ENCODE results near the gene SLC40A1. TPM values are rescaled to one million over a fixed set of nuclear protein-coding genes. Genes with fewer than 3 reads are reported as not detected.

The SLC40A1 gene
- total RNA-seq, 1 donor from 2014 or later = 133 TPM

DNA sequence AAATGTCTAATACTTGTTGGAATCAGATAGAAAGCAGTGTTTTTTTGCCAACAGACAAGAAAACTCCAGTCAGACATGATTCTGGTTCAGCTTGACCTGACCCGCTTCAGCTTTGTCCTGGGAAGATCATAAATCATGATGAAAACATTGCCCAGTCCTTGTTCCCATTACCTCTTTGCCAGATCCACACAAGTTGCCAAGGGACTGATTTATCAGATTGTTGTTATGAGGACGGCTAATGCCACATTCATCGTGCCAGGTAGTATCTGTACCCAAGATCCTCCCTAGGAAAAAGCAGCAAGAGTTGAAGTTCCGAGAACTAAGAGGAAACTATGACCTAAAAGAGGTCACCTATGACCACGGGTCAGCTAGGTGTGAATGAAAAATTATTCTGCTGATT lies 39.0 kb downstream of the SLC40A1 start:
- DNase-seq (ENCODE audit: low spot score) = no peak

DNA sequence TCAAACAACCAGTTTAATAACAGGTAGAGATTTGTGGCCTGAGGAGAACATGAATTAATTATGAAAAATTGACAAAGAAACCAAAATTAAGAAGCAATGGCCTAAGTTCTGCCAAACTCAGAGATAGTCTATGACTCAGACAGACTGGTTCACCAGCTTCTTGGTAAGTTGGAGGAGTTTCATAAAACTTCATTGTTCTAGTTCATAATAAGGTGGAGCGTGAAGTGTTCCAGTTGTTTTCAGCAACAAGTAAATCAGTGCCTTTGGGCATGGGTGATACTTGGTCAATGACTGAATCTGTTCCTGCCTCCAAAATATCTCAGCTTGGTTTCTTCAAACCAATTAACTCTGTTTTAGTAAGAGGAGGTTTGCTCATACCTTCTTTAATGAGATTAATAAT lies 40.0 kb downstream of the SLC40A1 start:
- DNase-seq (ENCODE audit: low spot score) = no peak

DNA sequence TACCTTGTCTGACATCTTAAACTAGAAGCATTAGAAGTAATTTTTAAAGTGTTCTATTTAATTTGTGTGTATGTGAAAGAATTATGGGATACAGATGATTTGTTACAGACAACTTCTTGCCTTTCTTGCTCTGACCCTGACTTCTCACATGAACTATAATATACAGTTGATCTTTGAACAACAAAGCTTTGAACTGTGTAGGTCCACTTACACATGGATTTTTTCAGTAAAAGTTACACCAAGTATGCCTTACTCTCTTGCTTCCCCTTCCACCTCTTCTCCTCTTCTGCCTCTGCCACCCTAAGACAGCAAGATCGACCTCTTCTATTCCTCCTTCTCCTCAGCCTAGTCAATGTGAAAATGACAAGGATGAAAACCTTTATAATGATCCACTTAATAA lies 42.2 kb downstream of the SLC40A1 start:
- DNase-seq (ENCODE audit: low spot score) = no peak

DNA sequence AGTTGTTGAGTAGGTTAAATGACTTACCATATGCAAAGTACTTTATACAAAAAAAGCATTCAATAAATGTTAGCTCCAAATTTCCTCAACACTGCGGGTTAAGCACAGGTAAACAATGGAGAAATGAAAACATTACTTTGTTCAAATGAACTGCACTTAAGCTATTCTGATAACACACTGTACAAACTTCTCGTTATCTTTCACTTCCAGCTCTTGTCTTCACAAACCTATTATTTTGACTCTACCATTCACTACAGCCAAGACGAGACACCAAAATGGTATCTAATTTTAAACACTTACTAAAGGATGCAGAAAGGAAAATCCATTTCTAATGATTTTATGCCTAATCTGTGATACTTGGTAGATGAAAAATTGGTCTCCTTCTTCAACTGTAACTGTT lies 43.8 kb downstream of the SLC40A1 start:
- no peak for DNase-seq (ENCODE audit: low spot score)

DNA sequence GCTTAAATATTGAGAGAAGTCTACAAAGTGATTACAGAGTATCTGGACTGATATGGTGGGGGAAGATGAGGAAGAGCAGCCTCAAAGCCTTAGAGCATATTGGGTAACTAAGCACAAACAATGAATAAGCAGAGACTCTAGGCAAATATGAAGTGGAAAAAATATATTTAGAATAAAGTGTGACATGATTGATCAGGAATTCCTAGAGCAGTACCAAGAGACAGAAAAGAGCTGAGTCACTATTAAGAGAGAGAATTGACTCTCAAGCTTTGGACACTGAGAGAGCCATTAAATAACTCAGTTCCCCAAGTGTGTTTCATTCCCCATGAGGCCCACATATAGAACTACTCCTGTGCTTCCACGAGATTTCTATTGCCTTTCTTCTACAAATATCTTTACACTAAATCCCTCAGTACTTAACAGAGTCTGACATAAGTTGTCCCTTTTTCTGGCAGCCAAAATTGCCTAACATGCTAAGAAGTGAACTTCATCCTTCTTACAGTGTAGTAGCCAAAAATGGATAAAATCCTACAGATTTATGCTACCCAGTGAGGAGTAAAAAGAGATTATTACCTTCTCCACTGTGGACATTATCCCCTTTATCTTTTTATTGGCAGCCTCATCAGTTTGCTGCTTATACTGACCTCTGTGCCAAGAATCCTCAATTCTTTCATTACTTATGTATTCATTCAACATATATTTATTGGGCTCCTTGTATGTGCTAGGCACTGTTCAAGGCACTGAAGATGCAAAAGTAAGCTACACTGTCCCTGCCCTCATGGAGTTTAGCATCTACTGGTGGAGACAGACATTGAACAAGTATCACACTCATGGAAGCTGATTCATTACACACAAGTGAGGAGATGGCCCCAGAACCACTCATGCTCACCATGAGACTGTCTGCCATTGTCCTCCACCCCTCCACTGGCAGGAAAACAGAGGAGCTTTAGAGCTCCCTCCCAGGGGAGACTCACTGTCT lies 45.4 kb downstream of the SLC40A1 start:
- peak; percentile 94 for DNase-seq (ENCODE audit: low spot score)

DNA sequence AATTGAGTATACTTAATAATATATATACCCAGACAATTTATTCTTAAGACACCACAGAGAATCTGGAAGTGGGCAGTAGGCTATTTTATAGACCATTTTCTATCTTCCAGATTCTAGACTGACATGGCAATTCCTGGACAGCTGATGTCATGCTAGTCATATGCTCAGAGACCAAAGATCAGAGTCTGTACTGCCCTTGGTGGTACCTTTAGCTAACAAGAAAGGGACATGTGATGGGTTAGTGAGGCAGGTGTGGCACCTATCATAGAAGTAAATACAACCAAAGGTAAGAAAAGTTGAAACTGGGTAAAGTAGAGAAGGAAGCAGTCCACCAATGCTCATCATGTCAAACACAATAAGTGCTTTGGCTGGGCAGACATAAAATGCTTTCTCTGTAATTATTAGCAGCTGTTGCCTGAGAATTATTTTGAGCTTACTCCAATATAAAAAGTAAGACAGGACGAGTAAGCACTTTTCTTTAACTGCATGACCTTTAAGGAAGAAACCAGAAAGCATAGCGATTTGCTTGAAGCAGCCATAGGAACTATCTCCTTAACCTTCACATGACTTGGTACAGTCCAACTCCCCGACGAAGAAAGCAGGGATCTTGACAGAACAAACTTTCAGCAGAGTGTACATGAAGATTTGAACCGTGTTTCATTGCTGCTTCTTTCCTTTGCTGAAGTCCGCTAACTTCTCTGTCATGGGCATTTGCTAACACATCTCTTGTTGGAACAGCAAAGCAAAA lies 47.1 kb downstream of the SLC40A1 start:
- no peak for DNase-seq (ENCODE audit: low spot score)

DNA sequence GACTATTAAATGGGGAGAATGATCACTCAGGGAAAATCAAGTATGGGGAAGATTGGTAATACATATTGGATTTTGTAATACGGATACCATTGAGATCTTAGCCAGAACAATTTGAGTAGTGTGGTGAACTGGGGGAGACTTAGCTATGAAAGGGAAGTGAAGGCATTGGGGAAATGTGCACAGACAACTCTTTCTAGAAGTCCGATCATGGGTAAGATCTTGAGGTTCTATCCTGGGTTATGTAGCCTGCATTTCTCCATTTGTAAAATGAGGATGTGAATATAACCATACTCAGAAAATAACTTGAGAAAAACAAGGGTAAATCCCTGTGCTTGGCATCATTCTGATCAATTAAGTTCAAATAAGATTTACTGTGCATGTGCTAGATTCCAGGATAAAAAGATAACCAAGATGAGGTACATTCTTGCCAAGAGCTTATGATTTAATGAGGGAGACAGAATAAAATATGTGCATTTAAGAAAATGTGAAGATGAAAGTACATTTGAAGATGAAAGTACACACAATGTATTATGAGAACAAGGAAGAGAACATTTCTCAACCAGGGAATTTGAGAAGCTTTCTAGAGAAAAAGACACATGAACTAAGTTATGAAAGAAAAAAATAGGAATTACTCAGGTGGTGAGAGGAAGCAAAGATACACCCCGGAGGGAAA lies 49.5 kb downstream of the SLC40A1 start:
- peak; percentile 65 for DNase-seq (ENCODE audit: low spot score)

DNA sequence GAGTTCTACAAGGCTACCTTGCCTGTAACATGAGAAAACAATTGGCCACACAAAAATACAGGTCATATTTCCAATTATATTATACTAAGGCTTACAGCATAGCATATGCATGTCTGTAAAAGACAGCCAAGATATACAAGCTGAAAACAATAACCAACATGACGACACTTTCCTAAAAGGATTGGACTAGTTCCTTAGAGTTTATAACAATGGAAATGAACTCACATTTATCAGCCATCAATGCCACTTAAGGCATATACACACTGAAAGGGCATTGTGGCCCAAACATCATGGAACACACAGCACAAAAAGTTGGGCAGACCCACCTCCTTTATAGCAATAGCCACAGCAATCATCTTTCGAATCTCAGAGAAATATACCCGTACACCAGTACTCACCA lies 52.0 kb downstream of the SLC40A1 start:
- DNase-seq (ENCODE audit: low spot score) = no peak

DNA sequence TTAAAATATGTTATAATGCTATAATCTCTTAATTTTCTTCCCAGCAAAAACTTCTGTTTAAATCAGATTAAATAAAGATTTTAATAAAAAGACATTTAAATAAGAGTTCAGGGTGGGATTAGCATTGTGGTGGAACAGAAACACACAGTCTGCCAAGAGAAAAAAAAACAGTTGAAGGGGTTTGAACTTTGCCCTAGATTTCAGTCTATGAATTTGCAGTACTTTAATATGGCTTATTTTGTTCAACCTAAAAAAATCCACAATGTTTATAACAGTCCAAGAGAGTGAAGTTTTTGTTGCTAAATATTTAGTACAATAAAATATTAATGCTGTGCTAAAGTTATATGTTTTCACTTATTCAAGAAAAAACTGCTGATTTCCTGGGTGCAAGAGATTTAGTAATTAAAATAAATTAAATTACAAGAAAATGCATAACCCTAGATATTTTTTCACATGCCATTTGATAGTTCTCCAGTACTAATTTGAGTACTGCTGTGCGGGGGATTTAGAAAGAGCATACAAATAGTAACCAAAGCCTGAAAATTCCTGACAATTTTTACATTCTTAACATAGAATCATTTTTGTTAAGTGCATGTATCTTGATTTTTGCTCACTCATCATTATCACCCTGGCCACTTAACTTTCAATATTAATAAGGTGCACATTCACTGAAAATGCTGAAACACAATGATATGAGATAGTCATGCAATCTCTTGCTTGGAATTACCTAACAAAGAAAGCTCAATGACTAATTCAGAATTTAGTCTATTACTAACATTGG lies 52.6 kb downstream of the SLC40A1 start:
- no peak for DNase-seq (ENCODE audit: low spot score)

DNA sequence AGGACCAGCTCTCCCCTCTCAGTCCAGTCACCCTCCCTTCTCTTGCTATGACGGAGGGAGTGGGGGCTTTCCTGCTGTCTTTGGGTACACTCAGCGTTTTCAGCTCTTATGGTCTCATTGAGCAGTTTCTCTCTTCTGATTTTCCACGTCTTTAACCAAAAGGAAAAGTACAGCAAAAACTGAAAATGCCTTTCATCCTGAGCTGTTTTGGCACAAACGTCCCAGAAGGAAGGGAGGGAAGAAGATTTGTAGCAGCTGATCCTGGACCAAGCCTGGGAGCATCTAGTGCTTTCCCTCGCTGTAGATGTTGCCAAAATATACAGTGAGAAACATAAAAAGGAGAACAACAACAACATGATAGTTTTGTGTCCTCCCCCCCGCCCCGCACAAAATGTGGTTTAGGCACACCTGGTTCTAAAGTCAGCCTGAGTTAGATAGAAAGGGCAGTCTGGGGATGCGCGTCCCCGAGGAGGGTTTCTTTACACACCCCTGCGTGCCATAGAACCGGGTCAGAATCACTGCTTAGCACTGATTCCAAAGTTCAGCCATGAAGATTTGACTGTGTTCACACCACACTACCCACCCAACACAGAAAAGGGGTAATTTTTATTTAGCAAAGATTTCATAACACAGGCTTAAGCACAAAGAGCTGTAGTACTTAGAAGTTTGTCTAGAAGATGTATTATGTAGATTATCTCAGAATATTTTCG lies 53.4 kb downstream of the SLC40A1 start:
- peak; percentile 93 for DNase-seq (ENCODE audit: low spot score)

DNA sequence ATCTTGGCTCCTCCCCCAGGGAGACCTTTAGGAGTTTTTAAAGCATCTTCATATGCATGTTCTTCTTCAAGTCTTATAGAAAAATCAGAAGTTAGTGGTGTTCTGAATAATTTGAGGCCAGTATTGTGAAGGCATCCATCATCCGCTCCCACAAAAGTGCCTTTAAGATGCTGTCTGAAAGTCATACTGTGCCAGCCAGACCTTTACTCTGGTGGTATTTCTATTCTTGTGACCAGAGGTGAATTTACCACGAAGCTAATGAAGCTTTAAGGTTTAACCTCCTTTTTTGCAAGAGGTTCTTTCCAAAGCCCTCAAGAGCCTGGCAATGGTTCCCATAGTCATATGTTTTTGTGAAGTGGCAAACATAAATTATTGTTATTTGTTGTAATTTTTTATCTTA lies 54.3 kb downstream of the SLC40A1 start:
- DNase-seq (ENCODE audit: low spot score) = no peak

DNA sequence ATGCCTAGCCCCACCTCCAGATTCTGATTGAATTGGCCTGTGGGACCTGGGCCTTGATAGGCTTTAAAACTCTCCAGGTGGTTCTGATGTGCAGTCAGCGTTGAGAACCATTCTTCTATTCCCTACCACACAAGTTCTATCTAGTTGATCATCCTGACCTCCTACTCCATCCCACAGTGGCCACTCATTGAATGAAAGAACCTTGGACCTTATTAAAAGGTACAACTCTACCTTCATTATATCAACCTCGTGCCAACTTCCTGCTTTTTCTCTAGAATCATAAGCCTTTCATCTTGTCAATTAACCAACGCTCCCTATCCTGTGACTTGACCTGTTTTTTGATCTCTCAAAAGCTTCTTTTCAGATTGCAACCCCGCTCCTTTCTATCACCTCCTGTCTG lies 55.8 kb downstream of the SLC40A1 start:
- DNase-seq (ENCODE audit: low spot score) = no peak

DNA sequence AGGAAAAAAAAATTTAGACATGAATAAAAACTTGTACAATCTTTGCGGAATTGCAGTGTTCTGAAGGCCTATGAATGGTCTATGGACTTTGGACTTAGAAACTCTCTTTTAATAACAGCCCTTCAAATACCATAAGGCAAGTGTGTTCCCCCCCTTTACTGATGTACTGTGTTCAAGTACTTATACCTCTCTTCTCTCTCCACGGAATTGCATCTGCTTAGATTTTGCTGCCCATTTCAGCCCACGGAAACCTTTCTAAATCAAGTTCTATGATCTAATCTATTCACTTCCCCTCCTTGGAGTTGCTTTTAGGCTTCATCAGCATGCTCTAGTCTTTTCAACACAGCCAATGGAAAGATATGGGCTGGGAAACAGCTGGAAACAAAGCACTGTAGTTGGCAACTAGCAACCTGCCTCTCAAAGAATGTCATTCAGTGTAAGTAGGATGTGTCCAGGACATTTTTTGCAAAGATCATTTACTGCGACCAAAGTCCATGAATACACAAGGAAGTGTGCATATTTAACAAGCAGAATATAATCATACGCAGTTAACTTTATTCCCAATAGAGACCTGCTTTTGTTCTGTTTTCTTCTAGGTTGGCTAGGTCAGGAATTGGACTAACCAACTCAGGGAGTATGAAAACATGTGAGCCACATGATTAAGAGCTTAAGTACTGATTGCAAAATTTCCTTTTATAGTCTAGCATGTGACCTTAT lies 58.0 kb downstream of the SLC40A1 start:
- peak; percentile 33 for DNase-seq (ENCODE audit: low spot score)

DNA sequence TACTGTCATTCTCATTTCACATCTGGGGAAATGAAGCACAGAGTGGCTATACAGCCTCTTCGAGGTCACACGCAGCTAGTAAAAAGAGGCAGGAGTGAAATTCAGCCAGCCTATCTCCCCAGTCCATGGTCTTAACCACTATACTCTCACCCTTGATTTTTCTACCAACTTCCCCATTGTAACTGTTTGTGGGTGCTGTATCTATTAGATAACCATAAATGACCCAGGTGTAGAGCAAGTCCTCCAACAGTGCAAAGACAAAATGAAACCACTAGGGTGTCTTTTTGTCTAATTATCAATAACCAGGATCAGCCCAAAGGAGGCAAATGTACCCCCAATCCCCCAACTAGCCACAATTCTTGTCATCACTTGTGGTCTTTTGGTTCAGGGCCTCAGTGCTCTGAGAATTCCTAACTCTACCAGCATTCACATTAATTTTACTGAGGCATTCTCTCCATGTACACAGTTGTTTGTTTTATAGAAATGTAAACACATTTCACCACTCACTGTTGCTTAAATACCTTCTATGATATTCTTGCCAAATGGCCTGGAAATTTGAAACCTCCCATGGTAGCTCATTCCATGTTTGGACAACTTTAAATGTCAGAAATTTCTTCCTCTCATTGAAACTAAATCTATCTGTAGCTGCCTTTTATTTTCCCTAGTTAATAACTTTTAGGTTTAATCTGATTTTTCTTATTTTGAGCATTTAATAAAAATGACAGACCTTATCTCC lies 58.7 kb downstream of the SLC40A1 start:
- no peak for DNase-seq (ENCODE audit: low spot score)

DNA sequence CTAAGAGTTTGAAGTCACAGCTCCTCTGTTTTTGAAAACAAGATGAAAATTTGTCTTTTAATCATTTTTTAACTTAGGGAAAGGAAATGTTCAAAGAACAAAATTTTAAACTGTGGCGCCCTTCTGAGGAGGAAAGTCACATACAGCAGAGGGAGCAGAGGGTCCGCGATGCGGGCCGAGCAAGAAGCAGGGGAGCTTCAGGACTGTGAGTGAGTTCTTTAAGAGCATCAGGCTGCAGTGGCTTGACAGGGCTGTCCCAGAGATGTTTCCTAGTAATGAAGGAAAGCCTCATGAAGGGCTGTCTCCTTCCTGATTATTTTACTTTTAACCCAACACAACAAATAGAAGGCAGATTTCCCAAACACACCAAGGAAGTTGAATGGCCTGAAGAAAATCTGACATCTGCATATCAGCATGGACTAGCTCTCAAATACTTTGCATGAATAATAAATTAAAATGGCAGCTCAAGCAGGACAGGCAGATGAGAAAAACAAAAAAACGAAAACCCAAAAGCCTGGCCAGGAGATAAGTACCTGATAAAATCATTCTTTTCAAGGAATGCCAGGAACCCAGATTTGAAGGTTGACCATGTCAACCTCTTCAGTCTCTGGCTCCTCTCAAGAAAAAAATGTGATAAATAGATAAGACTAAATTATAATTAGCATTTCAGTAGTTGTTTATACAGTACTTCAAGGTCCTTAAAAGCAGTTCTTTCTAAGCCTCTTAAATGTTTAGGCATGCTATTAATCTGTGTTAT lies 60.8 kb downstream of the SLC40A1 start:
- DNase-seq (ENCODE audit: low spot score) = no peak

DNA sequence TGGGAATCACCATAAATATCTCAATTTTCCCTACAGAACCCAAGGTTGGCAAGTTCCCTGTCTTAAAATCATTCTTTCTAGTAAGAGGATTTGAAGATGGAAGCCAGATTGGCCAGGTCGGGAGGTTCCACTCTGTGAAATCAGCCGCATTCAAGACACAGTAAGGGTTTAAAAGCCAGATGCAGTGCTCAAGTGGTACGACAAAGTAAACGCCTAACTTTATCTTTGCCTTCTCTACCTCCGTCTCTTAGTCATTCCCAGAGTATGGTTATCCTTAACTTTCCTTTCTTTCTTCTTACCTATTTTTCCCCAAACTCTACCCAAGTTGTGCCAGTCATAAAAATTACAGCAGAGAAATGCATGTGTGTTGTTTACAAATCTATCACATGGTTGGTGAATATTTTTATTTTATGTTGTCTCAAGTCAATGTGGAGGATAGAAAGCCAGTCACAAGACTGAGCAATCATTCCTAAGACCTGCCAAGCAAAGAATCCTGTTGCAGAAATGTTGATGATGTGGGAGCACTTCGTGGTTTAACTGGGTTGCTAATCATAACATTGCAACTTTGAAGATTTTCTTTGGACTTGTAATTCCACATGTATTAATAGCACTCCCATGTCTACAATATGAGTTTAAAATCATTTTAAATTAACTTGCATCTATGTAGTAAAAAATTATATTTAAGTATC lies 62.6 kb downstream of the SLC40A1 start:
- DNase-seq (ENCODE audit: low spot score) = no peak

DNA sequence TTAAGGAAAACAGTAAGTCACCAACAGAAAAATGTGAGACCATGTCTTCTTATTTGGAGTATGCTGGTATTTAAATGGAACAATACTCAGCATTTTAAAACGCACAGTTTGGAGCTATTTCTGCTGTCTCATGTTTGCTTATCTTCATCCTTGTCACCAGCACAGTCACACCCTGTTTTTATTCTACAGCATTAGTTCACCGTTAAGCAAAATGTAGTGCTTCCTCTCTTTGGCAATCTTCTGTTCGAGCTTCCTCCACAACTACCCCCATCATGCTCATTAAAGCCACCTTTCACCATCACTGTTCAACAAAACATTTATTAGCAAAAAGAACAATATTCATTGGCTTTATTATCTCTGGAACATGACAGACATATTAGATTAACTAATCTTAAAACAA lies 64.0 kb downstream of the SLC40A1 start:
- DNase-seq (ENCODE audit: low spot score) = no peak

DNA sequence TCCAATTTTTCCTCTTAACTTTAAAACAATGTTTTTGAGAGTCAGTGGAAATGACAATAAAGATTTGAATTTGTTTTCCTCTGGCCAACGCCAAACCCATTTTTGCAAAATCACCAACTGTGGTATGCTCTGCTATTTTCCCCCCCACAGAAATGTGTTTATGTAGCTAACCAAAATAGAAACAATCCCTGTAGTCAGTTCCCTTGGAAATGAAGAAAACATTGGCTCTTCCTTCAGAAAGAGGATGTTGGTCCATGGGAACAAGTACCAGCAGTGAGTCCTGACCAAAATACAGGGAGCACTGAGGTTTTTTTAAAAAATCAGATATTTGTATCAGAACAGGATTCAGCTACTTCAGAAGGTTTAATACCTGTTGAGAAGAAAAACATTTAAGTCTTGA lies 65.3 kb downstream of the SLC40A1 start:
- no peak for DNase-seq (ENCODE audit: low spot score)
